Stimulated activated CD8-positive, alpha-beta memory T cell treated with anti-CD3 and anti-CD28 coated beads, Interleukin-15, amount 100 ng/mL, for 1 hour (primary cell): ENCODE data around the gene ERICH6.
"Not testable (repeated sequence)": the region's sequence is repeated elsewhere in the genome, so short reads cannot be mapped to it uniquely, and the experiment has no call there.

ENCODE experiments used
- DNase-seq: peaks from one replicate; pipeline ENCODE4 v3.0.0-alpha.2; 2020; ENCODE audit warnings: low read depth

ERICH6 gene

DNA sequence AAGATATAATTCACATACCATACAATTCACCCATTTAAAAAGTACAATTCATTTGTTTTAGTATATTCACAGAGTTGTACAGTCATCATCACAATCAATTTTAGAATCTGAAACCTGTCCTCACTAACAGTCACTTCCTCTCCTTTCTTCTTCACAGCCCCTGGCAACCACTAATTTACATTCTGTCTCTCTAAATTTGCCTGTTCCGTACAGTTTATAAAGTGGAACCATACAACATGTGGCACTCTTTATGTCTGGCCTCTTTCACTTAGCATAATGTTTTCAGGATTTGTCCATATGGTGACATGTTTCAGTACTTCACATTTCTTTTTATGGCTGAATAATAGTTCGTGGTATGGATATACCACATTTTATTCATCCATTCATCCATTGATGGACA, 22.7 kb downstream of the ERICH6 start:
- no peak for DNase-seq

DNA sequence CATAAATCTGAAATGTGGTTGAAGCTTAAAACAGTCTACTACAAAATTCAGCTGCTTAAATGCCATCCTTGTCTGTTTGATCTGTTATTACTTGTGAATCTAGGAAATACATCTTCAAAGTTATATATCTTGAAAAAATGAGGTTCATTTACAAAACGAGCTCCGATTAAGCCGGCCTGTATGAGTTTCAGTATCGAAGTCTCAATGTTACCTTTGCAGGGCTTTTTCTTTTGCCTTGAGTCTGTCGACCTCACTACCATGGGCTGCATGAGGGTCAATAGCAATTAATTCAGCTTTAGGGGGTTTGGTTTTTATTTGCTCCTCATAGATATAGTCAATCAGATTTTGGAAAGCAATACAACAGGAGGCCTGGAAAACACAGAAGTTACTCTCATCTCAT, 23.2 kb downstream of the ERICH6 start:
- no peak for DNase-seq

DNA sequence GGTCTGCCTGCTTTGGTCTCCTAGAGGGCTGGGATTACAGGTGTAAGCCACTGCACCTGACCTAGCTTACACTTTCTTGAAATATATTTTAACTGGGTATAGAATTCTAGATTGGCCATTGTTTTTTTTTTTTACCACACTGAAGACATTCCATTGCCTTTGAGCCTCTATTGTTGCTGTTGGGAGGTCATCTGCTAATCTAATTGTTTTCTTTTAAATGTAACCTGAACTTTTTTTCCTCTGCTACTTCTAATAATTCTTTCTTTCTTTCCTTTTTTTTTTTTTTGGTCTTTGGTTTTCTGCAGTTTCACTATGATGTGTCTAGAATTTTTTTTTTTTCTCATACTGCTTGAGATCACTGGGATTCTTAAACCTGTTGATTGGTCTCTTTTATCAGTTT, 28.1 kb downstream of the ERICH6 start:
- no peak for DNase-seq

DNA sequence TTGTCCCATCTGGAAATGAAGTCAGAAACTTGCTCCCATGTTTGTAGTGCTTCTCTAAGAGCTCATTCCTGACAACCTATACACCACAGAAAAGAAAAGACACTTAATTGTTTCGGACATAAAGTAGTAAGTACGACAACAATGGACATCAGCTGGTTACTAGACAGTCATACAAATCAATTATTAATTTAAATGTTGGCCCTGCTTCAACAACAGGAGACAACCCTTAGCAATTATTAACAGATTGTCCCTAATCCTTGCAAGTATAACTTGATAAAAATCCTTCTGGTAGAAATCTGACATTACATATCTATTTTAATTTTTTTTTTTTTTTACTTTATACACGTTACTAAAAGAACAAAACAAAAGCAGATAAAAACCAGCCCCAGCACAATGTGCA, 29.8 kb downstream of the ERICH6 start:
- DNase-seq, result no peak

DNA sequence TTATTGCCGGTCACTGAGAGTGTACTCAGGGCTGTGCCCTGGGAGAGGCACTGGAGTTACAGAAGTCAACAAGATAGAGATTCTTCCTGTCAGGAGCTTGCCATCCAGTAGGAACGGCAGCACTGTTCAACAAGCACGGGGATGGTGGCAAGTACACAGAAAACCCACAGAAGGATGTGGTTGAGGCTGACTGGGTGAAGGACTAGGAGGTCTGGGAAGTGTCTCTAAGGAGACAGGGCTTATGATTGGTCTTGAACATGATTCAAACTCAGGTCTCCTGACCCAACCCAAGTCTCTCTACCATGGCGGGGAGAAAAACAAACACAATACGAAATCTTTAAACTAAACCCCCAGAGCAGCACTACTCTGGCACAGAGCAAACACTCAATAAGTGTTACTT, 37.6 kb downstream of the ERICH6 start:
- DNase-seq, result no peak

DNA sequence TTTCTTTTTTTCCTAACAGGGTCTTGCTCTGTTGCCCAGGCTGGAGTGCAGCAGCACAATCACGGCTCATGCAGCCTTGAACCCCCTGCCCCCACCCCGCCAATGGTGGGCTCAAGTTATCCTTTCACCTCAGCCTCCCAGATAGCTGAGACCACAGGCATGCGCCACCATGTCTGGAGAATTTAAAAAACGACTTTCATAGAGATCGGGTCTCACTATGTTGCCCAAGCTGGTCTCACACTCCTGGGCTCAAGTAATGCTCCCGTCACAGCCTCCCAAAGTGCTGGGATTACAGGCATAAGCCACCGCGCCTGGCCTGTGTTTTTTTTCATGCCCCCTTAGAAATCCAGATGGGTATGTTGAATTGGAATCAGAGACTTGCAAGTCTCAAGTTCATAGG, 40.3 kb downstream of the ERICH6 start:
- DNase-seq, result no peak

DNA sequence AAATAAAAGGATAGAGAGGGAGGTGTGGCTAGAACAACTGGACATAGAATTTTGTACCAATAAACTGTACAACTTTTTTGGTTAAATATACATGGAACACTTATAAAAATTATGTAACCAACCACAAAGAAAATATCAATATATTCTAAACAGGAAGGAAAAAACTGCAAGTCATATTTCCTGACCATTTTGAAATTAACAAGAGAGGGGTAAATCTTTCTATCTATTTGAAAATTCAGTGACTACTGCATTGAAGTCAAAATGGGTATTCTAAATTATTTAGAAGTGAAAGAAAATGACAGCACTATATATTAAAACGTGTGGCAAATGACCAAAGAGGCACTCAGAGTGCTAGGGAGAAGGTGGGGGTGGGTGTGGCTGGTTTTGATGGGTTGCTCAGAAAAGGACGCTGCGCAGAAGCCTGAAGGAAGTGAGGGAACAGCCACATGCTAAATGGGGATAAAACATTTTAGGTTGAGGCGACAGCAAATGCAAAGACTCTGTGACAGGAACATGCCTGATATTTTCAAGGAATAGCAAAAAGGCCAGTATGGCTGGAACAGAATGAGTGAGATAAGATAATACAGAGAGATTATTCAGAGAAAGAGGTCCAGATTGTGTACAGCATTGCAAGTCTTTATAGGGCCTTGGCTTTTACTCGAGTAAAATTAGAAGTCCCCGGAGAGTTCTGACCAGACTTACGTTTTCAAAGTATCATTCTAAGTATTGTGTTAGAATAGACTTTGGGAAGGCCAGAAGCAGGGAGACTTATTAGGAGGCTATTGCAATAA, 41.1 kb downstream of the ERICH6 start:
- no peak for DNase-seq

DNA sequence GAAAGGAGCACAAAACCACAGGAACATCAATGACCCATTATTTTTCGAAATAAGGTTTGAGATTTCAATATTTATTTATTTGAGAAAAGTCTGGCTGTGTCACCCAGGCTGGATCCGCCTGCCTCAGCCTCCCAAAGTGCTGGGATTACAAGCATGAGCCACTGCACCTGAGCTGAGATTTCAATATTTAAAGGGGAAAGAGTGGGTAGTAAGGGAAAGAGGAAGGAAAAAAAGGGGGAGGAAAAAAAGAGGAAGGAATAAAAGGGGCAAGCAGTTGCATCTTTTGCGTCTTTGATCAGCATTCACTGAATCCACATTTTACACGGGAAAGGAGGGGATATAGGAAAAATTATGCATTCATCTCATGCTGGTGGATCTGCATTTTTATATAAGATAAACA, 47.4 kb downstream of the ERICH6 start:
- DNase-seq, result no peak

DNA sequence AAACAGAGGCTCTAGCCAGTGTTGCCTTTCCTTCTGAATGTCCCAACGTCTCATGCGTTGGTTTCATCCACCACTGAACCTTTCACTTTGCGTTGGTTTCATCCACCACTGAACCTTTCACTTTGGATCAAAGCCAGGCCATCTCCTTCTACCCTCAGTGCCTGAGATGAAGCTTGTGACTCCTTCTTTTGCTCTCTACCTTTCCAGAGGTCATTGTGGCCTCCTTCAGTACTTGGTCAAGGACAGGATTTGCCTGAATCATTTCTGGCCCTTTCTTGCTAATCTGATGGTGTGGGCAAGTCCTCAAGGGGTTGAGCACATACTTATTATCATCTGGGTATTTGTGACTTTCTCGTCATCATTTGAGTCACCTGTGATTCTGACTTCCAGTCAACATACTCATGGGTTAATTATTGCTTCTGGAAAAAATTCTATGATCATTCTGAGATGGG, 50.6 kb downstream of the ERICH6 start:
- no peak for DNase-seq

DNA sequence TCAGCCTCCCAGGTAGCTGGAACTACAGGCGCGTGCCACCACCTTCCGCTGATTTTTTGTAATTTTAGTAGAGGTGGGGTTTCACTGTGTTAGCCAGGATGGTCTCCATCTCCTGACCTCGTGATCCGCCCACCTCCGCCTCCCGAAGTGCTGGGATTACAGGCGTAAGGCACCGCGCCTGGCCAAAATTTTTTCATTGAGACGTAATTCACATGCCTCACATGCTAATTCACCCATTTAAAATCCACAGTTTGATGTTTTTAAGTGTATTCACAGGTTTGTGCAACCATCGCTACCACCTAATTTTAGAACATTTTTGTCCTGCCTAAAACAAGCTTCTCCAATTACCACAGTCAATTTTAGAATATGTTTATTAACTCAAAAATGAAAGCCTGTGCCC, 63.5 kb downstream of the ERICH6 start:
- DNase-seq, result no peak

DNA sequence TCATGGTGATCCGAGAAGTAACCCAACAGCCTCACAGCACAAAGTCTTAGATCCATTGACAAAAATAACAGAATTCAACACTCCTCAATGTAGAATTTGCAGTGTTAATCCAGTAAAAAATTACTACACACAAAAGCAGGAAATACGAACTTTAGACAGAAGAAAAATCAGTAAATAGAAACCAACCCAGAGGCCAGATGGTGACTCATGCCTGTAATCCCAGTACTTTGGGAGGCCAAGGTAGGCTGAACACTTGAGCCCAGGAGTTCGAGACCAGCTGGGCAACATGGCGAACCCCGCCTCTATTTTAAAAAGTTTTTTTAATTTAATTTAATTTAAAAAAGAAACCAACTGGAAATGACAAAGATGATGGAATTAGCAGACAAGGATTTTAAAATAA, 64.5 kb downstream of the ERICH6 start:
- no peak for DNase-seq

DNA sequence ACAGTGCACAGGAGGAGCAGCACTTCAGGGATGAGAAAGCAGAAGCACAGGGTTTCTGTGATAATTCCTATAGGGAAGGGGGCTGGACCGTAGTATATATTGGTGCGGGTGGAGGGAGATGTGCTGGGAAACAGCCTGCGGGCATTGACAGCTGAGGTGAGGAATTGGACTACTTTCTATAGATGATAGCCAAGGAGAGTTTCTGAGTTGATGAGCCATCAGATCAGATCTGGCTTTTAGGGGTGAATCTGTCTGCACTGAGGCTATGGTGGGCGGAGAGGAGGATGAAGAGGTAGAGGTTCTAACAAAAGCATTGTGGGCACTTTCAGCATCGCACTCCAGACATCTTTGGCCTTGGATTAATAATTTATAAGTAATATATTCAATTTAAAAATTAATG, 67.5 kb downstream of the ERICH6 start:
- no peak for DNase-seq

DNA sequence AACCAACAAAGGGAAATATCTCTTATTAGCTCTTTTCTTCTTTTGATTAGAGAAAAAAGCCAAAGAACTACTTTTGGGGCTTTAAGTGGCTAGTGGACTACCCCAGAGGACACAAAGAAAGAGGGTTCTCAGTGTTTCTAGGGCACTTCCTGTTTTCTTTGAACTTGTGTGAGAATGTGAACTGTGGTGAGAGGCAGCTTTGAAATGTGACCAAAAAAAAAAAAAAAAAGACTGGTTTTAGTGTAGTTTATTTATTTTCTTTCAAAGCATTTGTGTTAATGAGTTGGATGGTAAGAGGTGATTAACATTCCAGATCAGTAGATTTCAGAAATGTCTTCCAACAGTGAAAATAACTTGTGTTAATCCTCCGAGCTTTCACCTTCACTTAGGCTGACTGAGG, 68.2 kb downstream of the ERICH6 start:
- no peak for DNase-seq

DNA sequence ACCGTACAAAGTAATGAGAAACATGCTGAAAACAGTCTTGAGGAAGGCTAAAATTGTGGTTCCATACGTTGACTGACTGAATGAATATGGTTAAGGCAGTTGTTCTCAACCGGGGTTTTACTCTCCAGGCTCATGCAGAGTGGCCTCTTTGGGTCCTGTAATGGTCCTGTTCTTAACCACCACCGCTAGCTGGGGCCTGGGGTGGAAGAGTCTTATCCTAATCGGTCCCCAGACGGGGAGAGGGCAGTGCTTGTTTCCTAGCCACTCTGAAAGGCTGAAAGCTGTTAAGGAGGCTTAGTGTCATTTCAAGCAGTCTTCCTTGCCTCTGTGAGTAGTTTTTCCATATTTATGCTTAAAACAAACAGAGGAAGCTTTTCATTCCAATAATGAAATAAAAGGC, 68.6 kb downstream of the ERICH6 start:
- DNase-seq, result no peak

DNA sequence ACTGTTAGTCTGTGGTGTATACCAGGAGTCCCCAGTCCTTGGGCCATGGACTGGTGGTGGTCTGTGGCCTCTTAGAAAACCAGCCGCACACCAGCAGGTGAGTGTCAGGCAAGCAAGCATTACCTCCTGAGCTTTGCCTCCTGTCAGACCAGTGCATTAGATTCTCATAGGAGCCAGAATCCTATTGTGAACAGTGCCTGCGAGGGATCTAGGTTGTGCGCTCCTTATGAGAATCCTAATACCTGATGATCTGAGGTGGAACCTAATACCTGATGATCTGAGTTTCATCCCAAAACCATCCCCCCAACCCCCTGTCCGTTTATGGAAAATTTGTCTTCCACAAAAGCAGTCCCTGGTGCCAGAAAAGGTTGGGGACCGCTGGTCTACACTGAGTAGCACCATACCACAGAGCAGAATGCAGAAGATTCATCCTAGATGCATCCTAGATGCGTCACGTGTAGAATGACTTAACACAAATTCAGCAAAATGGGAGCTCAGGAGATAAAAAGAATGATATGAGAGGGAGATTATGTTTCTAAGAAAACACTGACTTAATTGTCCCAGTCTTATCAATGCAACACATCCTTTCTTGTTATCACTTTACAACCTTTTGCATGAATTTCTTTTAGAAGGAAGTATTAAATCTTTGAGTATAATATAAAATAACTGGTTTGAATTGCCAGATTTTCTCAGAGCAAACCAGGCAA, 72.1 kb downstream of the ERICH6 start:
- no peak for DNase-seq

DNA sequence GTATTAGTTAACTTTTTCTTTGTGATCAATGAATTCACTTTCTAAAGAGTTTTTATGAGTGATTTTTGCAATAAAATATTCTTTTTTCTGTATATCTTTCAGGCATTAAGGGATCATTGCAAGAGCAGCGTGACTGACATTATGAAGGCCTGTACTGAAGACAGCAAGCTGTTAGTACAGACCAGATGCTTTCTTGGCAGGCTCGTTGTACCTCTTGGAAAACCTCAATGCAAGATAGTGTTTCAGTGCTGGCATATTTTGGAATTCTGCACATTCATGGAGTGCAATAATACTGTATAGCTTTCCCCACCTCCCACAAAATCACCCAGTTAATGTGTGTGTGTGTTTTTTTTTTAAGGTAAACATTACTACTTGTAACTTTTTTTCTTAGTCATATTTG, 76.2 kb downstream of the ERICH6 start:
- DNase-seq, result no peak

DNA sequence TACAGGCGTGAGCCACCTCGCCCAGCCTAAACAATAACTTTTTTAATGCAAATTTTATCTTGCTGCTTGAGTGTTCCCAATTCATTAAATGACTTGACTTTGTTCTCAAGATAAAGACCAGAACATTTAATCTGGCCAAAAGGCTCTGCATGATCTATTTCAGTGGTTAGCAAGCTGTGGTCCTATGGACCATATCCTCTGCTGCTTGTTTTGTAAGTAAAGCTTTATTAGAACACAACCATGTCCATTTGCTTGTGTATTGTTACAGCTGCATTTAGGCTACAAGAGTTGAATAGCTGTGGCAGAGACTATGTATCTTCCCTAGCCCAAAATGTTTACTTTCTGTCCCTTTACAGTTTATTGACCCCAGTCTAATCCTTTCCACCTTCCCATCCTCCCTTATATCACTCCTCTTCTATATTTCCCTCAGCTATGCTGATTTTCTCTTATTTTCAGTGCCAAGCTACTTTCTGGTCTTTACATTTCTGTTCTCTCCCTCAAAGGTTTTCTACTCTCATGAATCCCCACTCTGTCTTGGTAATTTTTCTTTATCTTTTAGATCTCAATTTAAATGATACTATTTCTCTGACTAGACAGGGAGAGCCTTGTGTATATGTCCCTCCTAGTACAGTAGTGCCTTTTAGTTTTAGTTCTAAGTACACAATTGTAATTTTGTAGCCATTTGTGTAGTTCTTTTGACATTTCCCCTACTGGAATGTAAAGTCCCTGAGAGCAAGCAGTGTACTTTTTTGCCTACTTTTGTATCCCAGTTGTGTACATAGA, 77.4 kb downstream of the ERICH6 start:
- no peak for DNase-seq

DNA sequence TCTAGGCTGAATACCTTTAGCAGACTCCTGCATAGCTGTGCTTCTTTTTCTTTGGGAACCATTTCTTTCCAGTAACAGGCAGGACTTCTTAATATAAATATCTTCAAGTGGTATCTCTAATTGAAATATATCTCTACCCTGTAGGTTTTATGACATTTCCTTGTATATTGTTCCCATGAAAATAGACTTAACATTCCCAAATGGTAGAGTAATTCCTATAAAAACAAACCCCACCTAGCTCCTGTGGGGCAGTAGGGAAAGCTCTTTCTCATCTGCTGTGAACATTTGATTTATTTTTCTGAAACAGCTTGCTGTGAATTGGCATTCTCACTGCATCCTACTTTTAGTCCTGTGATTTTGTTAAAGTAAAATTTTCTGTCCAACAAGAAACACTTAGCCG, 79.8 kb downstream of the ERICH6 start:
- no peak for DNase-seq

DNA sequence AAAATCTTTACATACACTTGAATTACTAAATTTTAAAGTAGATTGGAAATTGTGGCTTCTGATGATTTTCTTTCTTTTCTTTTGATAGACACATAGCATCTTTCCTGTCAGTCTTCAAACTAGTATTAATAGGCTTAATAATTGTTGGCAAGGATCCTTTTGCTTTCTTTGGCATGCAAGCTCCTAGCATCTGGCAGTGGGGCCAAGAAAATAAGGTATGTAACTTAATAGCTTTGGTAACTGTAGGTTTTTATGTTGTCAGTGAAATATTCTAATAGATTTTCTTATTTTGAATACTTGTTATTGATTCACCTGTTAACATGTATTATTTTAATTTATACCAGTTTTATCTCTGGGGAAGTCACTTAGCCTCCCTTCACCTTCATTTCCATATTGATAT, 80.8 kb downstream of the ERICH6 start:
- not testable (repeated sequence) for DNase-seq

DNA sequence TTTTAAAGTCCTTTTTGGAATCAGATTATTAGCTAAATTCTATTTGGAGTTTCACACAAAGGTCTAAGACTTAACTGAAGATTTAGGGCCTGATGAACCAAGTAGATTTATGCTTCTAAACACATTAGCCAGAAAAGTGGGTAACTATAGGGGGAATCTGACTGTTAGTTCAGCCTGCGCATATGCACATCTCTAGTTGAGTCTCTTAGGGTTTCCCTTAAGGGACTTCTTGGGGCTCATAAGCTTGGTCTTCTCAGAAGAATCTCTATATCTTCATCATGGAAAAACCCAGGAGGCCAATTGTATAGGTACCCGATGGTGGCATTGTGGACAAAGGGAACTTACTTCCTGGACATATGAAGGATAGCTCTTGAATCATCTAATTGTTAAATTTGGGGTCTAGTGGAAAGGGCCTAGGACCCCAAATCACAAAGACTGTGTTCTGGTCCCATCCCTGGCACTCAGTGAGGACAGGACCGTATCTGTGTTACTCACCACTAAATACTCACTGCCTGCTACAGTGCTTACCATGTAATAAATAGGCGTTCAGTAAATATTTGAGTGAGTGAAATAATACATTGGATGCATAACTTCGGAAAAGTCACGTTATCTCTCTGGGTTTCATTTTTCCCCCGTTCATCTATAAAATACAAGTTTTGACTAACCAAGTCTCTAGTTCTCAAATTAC, 83.6 kb downstream of the ERICH6 start:
- DNase-seq, result no peak

DNA sequence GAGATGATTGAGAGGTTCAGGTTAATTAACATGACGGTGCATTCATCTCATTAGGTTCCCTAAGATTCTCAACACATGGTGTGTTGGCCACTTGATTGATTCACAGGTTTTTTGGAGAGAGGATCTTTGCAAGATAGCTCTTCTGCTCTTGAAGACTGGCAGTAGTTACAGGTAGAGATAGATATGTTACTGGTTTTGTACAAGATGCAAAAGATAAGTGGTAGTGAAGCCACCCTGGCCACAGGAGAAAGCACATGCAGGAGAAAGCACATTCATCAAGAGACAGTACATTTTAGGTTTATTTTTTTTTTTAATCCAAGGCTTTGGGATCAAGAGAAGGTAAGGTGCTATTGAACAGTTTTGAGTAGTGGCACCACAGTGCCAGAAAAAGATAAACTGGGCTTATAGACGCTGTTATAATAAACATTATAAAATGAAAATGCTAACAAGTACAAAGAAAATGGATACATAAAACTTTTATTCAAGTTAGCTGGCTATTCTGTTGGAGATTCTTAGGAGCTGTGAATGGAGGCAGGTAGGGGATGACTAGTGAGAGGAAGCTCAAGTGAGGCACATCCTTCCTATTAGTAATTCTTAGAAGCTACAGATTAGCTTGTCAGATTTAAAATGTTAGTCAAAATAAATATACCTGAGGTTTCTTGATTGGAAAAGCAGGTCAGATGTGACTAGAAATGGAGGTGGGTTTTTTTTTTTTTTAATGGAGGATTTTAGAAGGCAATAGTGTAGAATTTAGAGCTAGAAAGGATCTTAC, 89.8 kb downstream of the ERICH6 start:
- DNase-seq, result no peak

DNA sequence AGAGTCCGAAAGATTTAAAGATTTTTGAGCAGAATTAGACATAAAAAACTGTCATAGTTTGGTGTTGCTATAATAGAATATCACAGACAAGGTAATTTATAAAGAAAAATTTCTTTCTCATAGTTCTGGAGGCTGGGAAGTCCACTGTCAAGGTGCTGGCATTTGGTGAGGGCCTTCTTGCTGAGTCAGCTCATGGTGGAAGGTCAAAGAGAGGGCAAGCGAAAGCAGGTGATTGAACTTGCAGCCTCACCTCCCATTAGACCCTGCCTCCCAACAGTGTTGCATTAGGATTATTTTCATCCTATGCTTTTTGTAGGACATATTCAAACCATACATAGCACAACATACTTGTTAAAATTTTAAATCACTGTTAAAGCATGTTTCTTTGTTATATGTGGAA, 90.7 kb downstream of the ERICH6 start:
- no peak for DNase-seq
